ENCODE measurements around the gene FBXO5. TPM values are rescaled to one million over a fixed set of nuclear protein-coding genes. Genes with fewer than 3 reads are reported as not detected.
A peak's percentile ranks its signal among the peaks of the same experiment; 100 is the strongest.

FBXO5 gene
- total and polyA plus RNA-seq, 3 experiments from 2014 or later = 7.6 to 33.8 (median 29.7) TPM

DNA sequence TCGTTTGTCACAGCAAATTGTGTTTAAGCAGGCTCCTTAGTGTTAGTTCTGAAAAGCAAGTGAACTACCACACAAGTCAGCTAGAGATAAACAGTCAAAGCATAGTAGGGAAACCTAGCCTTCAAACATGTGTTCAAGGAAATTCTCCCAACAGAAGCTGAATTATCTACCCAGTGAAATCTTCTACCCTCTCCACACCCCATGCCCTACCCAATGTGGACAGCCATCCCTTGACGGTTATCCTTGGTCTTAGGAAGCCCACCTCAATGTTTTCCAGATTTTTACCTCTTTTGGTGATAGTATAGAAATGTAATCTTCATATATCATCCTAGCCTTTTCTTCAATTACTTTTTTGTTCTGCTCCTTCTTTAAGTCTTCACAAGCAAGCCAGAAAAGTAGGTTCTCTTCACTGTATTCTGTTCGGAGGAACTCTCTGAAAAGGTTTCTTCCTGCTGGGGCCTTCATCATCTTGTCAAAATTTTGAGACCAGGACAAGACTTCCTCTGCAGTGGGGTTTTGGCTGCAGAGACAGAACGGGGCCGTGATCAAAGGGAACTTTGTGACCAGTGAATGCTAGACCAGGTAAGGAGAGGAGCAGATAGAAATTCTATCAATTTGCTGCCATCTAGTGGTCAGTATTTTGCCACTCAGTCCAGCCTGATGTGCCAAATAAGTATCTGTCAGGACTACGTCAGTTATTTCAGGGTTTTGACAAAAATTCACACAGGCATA lies 41.3 kb upstream of the FBXO5 start:
- peaks cover 0 to 5% (median 1%) of the 10 kb centered on the region in 3 donors for H3K4me1 Mint-ChIP-seq
- H3K27ac Mint-ChIP-seq = peak overlapping the region in 1 of 8 donors; percentile 29
- H3K4me3 ChIP-seq (ENCODE audit: low read length) = no peak overlapping the region
- peaks cover 10 to 44% of the 10 kb centered on the region in 2 donors for H3K27me3 Mint-ChIP-seq
- no peaks in the 10 kb centered on the region for H3K9me3 Mint-ChIP-seq
- ChIA-PET POLR2A (no interaction called here), CTCF (interaction anchor here (1.3 to 3.1 kb wide), 3 partner anchors 10 to 161 kb away, joined by 3 to 9 read pairs (median 5); no protein-coding TSS in a partner anchor)
- no peaks in the 10 kb centered on the region for H3K36me3 ChIP-seq (ENCODE audit: insufficient read depth, low read length)
- H3K36me3 Mint-ChIP-seq = no peaks in the 10 kb centered on the region
- H3K4me3 Mint-ChIP-seq = no peak overlapping the region
- no peak overlapping the region for H3K27ac ChIP-seq (ENCODE audit: low read depth, low read length)
- H3K27me3 ChIP-seq (ENCODE audit: insufficient read depth, low read length, poor library complexity, severe bottlenecking) = no peaks in the 10 kb centered on the region
- no peaks in the 10 kb centered on the region for H3K4me1 ChIP-seq (ENCODE audit: insufficient read depth, low read length)
- no peaks in the 10 kb centered on the region for H3K9me3 ChIP-seq (ENCODE audit: low read length)
- peak in 4 of 5 donors; percentile 16 to 56 (median 52) for DNase-seq

DNA sequence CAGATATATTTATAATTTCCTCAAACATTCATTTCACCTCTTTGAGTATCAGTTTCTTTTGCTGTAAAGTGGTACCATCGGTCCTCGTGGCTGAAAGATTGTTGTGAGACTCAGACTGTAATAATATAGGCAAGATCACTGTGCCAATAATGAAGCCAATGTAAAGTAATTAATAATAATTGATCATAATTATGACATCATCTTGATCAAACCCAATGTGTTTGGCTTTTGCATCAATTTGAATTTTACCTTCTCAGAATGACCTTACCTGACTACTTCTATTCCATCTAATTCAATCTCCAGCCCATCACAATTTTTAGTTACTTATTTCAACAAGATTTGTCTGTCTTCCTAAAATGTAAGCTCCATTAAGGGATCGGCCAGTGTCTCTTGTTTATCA lies 35.5 kb upstream of the FBXO5 start:
- Mint-ChIP-seq H3K36me3 (peaks cover 0 to 1% (median 0%) of the 10 kb centered on the region in 3 donors), H3K4me1 (no peaks in the 10 kb centered on the region), H3K4me3 (no peak overlapping the region), H3K27ac (no peak overlapping the region), H3K9me3 (no peaks in the 10 kb centered on the region), H3K27me3 (peaks cover 14 to 54% of the 10 kb centered on the region in 2 donors)
- no peak for DNase-seq
- no peaks in the 10 kb centered on the region for H3K36me3 ChIP-seq (ENCODE audit: insufficient read depth, low read length)
- no peaks in the 10 kb centered on the region for H3K9me3 ChIP-seq (ENCODE audit: low read length)
- H3K27me3 ChIP-seq (ENCODE audit: insufficient read depth, low read length, poor library complexity, severe bottlenecking) = no peaks in the 10 kb centered on the region
- H3K4me1 ChIP-seq (ENCODE audit: insufficient read depth, low read length) = no peaks in the 10 kb centered on the region
- ChIA-PET POLR2A (no interaction called here), CTCF (no interaction called here)
- no peak overlapping the region for H3K27ac ChIP-seq (ENCODE audit: low read depth, low read length)
- H3K4me3 ChIP-seq (ENCODE audit: low read length) = no peak overlapping the region

DNA sequence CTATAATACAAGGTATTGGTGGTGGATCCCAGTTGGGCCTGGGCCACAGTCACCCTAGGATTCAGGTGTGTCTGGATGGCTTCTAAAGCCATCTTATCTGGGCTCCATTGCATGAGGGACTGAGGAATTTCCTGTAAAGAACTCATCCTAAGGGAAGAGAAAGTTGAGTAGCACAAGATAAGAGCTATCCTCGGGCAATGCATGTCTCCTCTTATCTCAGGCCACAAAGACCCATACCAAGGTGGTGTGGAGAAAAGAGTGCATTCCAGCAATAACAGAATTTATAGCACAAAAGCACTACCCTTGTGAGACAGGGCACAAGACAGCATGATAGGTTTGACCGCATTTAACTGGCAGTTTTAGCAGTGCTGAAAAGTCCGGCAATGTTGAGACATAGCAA lies 34.0 kb upstream of the FBXO5 start:
- no peaks in the 10 kb centered on the region for H3K4me1 Mint-ChIP-seq
- peaks cover 3% of the 10 kb centered on the region for H3K27me3 ChIP-seq (ENCODE audit: insufficient read depth, low read length, poor library complexity, severe bottlenecking)
- DNase-seq = no peak
- H3K4me3 ChIP-seq (ENCODE audit: low read length) = no peak overlapping the region
- POLR2A ChIA-PET = no interaction called here
- H3K4me1 ChIP-seq (ENCODE audit: insufficient read depth, low read length) = no peaks in the 10 kb centered on the region
- no peak overlapping the region for H3K27ac ChIP-seq (ENCODE audit: low read depth, low read length)
- no peak overlapping the region for H3K27ac Mint-ChIP-seq
- CTCF ChIA-PET = no interaction called here
- no peaks in the 10 kb centered on the region for H3K36me3 ChIP-seq (ENCODE audit: insufficient read depth, low read length)
- H3K4me3 Mint-ChIP-seq = no peak overlapping the region
- H3K27me3 Mint-ChIP-seq = peaks cover 15 to 57% of the 10 kb centered on the region in 2 donors
- H3K9me3 Mint-ChIP-seq = no peaks in the 10 kb centered on the region
- H3K9me3 ChIP-seq (ENCODE audit: low read length) = no peaks in the 10 kb centered on the region
- peaks cover 0 to 1% (median 0%) of the 10 kb centered on the region in 3 donors for H3K36me3 Mint-ChIP-seq

DNA sequence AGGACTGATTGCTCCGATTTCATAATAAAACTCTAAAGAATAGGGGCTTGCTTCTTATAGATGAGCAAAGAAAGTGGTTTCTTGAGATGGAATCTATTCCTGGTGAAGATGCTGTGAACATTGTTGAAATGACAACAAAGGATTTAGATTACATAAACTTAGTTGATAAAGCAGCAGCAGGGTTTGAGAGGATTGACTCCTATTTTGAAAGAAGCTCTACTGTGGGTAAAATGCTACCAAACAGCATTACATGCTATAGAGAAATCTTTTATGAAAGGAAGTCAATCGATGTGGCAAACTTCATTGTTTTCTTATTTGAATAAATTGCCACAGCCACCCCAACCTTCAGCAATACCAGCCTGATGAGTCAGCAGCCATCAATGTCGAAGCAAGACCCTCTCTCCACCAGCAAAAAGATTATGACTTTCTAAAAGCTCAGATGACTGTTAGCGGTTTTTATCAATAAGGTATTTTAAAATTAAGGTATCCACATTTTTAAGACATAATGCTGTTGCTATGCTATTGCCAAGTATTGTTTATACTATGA lies 32.3 kb upstream of the FBXO5 start:
- peaks cover 0 to 1% (median 0%) of the 10 kb centered on the region in 3 donors for H3K36me3 Mint-ChIP-seq
- no peak for DNase-seq

DNA sequence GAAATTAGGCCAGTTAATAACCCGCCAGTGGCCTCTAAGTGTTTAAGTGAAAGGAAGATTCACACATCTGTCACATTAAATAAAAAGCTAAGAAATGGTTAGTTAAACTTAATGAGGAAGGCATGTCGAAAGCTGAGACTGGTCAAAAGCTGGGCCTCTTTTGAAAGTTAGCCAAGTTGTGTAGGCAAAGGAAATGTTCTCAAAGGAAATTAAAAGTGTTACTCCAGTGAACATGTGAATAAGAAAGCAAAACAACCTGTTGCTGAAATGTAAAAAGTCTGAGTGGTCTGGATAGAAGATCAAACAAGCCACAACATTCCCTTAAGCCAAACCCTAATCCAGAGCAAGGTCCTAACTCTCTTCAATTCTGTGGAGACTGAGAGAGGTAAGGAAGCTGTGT lies 30.6 kb upstream of the FBXO5 start:
- no peaks in the 10 kb centered on the region for H3K36me3 ChIP-seq (ENCODE audit: insufficient read depth, low read length)
- H3K4me3 ChIP-seq (ENCODE audit: low read length) = no peak overlapping the region

More for the DNA sequence above, 32.3 kb upstream of the FBXO5 start:
- Histone ChIP-seq H3K27me3 (ENCODE audit: insufficient read depth, low read length, poor library complexity, severe bottlenecking) (peaks cover 3% of the 10 kb centered on the region), H3K27ac (ENCODE audit: low read depth, low read length) (no peak overlapping the region), H3K9me3 (ENCODE audit: low read length) (no peaks in the 10 kb centered on the region), H3K36me3 (ENCODE audit: insufficient read depth, low read length) (no peaks in the 10 kb centered on the region), H3K4me3 (ENCODE audit: low read length) (no peak overlapping the region), H3K4me1 (ENCODE audit: insufficient read depth, low read length) (no peaks in the 10 kb centered on the region)
- Mint-ChIP-seq H3K4me1 (no peaks in the 10 kb centered on the region), H3K27me3 (peaks cover 15 to 50% of the 10 kb centered on the region in 2 donors), H3K4me3 (no peak overlapping the region), H3K27ac (no peak overlapping the region), H3K9me3 (no peaks in the 10 kb centered on the region)
- CTCF ChIA-PET = no interaction called here
- POLR2A ChIA-PET = no interaction called here

DNA sequence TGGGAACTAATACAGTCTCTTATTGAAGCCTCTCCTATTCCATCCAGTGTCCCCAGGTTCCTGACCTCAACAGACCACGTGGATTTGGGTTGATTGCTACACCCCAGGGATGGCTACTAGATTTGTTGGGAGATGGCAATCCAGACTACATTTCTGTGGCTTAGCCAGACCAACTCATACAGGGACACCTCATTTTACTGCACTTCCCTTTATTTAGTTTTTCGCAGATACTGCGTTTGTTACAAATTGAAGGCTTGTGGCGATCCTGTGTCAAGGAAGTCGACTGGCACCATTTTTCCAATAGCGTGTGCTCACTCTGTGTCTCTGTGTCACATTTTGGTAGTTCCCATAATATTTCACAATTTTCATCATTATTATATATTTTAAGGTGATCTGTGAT lies 30.0 kb upstream of the FBXO5 start:
- Mint-ChIP-seq H3K4me1 (no peaks in the 10 kb centered on the region), H3K27me3 (peaks cover 11 to 31% of the 10 kb centered on the region in 2 donors), H3K36me3 (no peaks in the 10 kb centered on the region), H3K4me3 (no peak overlapping the region), H3K9me3 (no peaks in the 10 kb centered on the region), H3K27ac (no peak overlapping the region)
- H3K27ac ChIP-seq (ENCODE audit: low read depth, low read length) = no peak overlapping the region
- no peak for DNase-seq
- no peaks in the 10 kb centered on the region for H3K4me1 ChIP-seq (ENCODE audit: insufficient read depth, low read length)
- CTCF ChIA-PET = no interaction called here
- POLR2A ChIA-PET = no interaction called here
- no peaks in the 10 kb centered on the region for H3K9me3 ChIP-seq (ENCODE audit: low read length)
- no peak overlapping the region for H3K4me3 ChIP-seq (ENCODE audit: low read length)
- H3K36me3 ChIP-seq (ENCODE audit: insufficient read depth, low read length) = no peaks in the 10 kb centered on the region
- peaks cover 3% of the 10 kb centered on the region for H3K27me3 ChIP-seq (ENCODE audit: insufficient read depth, low read length, poor library complexity, severe bottlenecking)

More for the DNA sequence above, 30.6 kb upstream of the FBXO5 start:
- Histone ChIP-seq H3K9me3 (ENCODE audit: low read length) (no peaks in the 10 kb centered on the region), H3K27me3 (ENCODE audit: insufficient read depth, low read length, poor library complexity, severe bottlenecking) (peaks cover 3% of the 10 kb centered on the region), H3K4me1 (ENCODE audit: insufficient read depth, low read length) (no peaks in the 10 kb centered on the region), H3K27ac (ENCODE audit: low read depth, low read length) (no peak overlapping the region)
- Mint-ChIP-seq H3K27me3 (peaks cover 11 to 37% of the 10 kb centered on the region in 2 donors), H3K27ac (peak overlapping the region in 1 of 8 donors; percentile 18), H3K36me3 (peaks cover 0 to 1% (median 0%) of the 10 kb centered on the region in 3 donors), H3K4me1 (no peaks in the 10 kb centered on the region), H3K4me3 (no peak overlapping the region), H3K9me3 (no peaks in the 10 kb centered on the region)
- POLR2A ChIA-PET = no interaction called here
- no peak for DNase-seq
- CTCF ChIA-PET = no interaction called here

DNA sequence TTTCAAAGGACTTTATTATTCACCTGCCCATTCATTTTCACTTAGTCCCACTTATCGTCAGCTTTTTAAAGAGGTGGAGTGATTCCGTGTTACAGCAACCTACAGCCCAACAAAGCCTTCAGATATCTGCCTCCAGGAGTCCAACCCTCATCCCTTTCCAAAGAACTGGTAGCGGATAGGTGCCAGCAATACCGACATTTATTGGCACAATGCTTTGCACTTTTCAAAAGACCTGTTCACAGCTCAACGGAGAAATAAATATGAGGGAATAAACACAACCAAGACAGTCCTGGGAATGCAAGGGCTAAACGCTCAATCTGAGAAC lies 20.5 kb upstream of the FBXO5 start:
- Histone ChIP-seq H3K9me3 (ENCODE audit: low read length) (no peaks in the 10 kb centered on the region), H3K27me3 (ENCODE audit: insufficient read depth, low read length, poor library complexity, severe bottlenecking) (no peaks in the 10 kb centered on the region), H3K4me3 (ENCODE audit: low read length) (peak overlapping the region; percentile 79), H3K27ac (ENCODE audit: low read depth, low read length) (peak overlapping the region; percentile 73), H3K36me3 (ENCODE audit: insufficient read depth, low read length) (no peaks in the 10 kb centered on the region), H3K4me1 (ENCODE audit: insufficient read depth, low read length) (peaks cover 34% of the 10 kb centered on the region)
- Mint-ChIP-seq H3K4me1 (peaks cover 40 to 56% (median 54%) of the 10 kb centered on the region in 3 donors), H3K36me3 (peaks cover 5 to 23% (median 6%) of the 10 kb centered on the region in 3 donors), H3K27me3 (no peaks in the 10 kb centered on the region), H3K4me3 (peak overlapping the region; percentile 95 to 99 (median 98)), H3K9me3 (no peaks in the 10 kb centered on the region), H3K27ac (peak overlapping the region; percentile 85 to 98 (median 95))
- no peak for DNase-seq
- ChIA-PET POLR2A (no interaction called here), CTCF (interaction anchor here (1.0 kb wide), 1 partner anchor 18 kb away, joined by 4 read pairs; no protein-coding TSS in a partner anchor)

DNA sequence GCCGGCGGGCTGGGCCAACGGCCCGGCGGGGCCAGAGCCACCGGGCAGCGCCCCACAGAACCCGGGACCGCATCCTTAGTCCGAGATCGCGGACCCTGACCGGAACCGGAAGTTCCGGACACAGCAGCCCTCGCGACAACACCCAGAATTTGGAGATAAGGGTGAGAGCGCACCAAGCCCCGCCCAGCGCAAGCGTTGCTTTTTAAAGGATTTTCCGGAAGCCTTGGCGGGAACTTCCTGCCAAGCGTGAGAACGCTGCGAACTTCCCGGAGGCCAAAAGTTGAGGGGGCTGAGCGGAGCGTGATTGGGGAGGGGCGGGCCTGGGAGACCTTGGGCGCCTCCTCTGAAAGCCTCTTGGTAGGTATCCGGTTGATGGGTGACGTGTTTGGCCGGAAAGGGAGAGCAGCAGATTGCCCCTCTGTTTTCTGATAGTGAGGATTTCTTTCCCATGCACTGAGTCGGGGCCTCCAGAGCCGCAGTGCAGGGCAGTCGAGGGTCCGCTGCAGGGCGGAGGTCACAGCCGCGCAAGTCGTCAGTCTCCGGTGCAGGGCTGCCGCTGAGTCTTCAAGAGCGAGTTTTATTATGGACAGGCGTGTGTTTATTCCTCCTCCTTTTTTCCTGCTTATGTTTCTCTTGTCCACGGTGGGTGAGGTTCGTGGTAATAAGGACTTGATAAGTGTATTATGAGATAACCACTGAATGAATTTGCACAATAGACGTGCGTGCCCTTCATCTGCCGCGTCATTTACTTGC lies 19.9 kb upstream of the FBXO5 start, which contains the start of gene MTRF1L:
Gene MTRF1L (minus strand): TSS at position 97 of the 753 bp plus-strand sequence. CDS start 24 bp downstream, at position 73.
- Histone ChIP-seq H3K9me3 (ENCODE audit: low read length) (no peaks in the 10 kb centered on the region), H3K27me3 (ENCODE audit: insufficient read depth, low read length, poor library complexity, severe bottlenecking) (no peaks in the 10 kb centered on the region), H3K27ac (ENCODE audit: low read depth, low read length) (peak within 1 kb of the TSS; percentile 73), H3K4me1 (ENCODE audit: insufficient read depth, low read length) (peaks cover 34% of the 10 kb centered on the region), H3K36me3 (ENCODE audit: insufficient read depth, low read length) (no peaks in the 10 kb centered on the region), H3K4me3 (ENCODE audit: low read length) (peak within 1 kb of the TSS; percentile 79)
- Mint-ChIP-seq H3K4me1 (peaks cover 41 to 60% (median 54%) of the 10 kb centered on the region in 3 donors), H3K27me3 (no peaks in the 10 kb centered on the region), H3K9me3 (no peaks in the 10 kb centered on the region), H3K27ac (peak within 1 kb of the TSS; percentile 85 to 98 (median 95)), H3K36me3 (peaks cover 5 to 25% (median 6%) of the 10 kb centered on the region in 3 donors), H3K4me3 (peak within 1 kb of the TSS; percentile 95 to 99 (median 98))
- CTCF ChIA-PET = interaction anchor here (1.0 kb wide), 1 partner anchor 18 kb away, joined by 4 read pairs; no protein-coding TSS in a partner anchor
- peak; percentile 73 to 87 (median 81) for DNase-seq
- POLR2A ChIA-PET = no interaction called here
